NCI-H1105 (cell line): ENCODE measurements around the gene BCR.
A peak's percentile ranks its signal among the peaks of the same experiment; 100 is the strongest.

Experiments
- DNase-seq: peaks from one replicate; lab custom pipeline; 2025; lab: John Stamatoyannopoulos, UW

The BCR gene

GRCh38 chr22:23176645-23177027 lies 3.7 kb upstream of the BCR start:
- DNase-seq, result no peak

DNA sequence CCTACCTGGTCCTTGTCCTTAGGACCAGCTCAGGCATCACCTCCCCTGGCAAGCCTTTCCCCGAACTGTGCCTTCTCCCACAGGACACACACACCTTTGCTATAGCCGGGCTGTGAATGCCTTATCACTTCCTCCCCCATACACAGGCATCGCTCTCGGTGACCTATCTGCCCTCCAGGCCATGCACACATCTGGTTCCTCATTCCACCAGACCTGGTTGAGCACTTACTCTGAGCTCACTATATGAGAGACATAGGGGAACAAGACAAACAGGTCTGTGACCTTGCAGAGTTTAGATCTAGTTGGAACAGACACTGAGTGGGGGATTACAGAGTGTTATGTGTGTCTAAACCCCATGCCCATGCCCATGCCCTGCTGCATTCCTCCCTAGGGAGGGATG lies 3.1 kb upstream of the BCR start:
- no peak for DNase-seq

- peak; percentile 50 for DNase-seq
These were observed 1.6 kb upstream of the BCR start for GRCh38 chr22:23178512-23179254.

GRCh38 chr22:23179381-23180299 lies 669 bp upstream of the BCR start:
- DNase-seq, result no peak

DNA sequence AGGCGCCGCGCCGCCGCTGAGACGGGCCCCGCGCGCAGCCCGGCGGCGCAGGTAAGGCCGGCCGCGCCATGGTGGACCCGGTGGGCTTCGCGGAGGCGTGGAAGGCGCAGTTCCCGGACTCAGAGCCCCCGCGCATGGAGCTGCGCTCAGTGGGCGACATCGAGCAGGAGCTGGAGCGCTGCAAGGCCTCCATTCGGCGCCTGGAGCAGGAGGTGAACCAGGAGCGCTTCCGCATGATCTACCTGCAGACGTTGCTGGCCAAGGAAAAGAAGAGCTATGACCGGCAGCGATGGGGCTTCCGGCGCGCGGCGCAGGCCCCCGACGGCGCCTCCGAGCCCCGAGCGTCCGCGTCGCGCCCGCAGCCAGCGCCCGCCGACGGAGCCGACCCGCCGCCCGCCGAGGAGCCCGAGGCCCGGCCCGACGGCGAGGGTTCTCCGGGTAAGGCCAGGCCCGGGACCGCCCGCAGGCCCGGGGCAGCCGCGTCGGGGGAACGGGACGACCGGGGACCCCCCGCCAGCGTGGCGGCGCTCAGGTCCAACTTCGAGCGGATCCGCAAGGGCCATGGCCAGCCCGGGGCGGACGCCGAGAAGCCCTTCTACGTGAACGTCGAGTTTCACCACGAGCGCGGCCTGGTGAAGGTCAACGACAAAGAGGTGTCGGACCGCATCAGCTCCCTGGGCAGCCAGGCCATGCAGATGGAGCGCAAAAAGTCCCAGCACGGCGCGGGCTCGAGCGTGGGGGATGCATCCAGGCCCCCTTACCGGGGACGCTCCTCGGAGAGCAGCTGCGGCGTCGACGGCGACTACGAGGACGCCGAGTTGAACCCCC lies 798 bp downstream of the BCR start:
- no peak for DNase-seq

- DNase-seq, result no peak
These were observed 1.5 kb downstream of the BCR start for GRCh38 chr22:23181721-23182308.

DNA sequence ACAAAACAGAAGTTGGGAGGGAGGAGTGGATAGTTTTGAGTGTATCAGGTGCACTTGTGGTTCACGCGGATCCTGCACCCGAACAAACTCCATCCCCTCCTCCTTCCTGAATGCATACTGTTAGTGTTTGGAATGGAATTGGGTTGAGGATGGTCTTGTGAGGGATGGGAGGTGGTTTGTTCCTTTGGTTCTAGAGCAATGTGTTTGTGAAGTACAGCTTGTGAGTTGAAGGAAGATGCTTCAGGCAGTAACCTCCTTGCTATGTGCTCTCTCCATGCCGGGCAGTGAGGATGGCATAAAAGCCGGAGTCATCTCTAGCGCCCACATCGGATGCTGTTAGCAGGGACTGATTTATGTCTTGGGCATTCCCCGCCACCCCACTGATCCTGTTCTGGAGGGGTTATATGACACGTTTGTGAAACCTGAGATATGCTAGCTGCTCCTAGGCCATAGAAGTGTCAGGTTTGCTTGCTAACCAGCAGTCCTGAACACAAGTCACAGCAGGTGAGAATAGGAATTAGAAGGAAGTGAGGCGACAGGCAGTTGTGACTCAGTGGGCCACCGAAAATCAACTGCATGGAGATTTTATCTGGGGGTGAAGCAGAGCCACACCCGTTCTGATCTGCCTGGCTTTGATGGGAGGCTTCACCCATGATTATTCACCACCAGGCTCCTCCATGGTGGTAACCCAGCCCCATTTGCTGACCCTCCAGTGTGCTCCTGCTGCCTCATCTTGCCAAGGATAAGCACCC lies 2.2 kb downstream of the BCR start:
- DNase-seq, result peak; percentile 46

GRCh38 chr22:23183061-23183698 lies 2.9 kb downstream of the BCR start:
- DNase-seq, result peak; percentile 27

GRCh38 chr22:23184100-23184763 lies 3.9 kb downstream of the BCR start:
- DNase-seq, result no peak

DNA sequence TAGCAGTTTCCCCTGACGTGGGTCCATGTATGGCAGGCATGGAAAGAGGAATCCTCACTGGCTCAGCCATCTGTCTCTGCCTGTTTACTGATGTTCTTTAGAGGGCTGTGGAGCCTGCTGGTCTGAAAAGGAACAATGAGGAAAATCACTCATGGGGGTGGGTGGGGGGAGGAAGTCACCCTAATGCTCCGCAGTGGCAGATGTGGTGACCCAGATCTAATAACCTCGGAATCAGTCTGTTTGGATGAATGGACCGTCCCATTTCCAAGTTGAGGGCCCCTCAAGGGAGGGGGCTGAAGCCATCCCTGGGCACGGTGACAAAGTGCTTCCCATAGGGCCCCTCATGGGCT lies 4.4 kb downstream of the BCR start:
- DNase-seq, result peak; percentile 16

DNA sequence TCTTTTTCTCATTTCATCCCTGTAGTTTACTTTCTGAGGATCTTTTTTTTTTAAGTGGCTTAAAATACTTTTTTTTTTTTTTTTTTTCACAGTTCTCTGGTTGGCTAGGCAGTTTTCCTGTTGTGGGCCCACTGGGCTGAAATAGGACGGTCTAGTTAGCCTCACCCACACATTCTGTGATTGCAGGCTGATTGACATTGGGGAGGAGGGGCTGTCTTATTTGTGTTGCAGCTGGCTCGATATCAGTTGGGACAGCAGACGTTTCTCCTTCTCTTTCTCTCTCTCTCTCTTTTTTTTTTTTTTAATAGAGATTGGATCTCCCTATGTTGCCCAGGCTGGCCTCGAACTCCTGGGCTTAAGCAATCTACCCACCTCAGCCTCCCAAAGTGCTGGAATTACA lies 6.9 kb downstream of the BCR start:
- DNase-seq, result no peak

- DNase-seq, result no peak
These were observed 7.8 kb downstream of the BCR start for GRCh38 chr22:23187871-23188700.

- DNase-seq, result no peak
These were observed 10.2 kb downstream of the BCR start for GRCh38 chr22:23190526-23190925.

- peak; percentile 77 for DNase-seq
These were observed 11.8 kb downstream of the BCR start for GRCh38 chr22:23192133-23192532.

DNA sequence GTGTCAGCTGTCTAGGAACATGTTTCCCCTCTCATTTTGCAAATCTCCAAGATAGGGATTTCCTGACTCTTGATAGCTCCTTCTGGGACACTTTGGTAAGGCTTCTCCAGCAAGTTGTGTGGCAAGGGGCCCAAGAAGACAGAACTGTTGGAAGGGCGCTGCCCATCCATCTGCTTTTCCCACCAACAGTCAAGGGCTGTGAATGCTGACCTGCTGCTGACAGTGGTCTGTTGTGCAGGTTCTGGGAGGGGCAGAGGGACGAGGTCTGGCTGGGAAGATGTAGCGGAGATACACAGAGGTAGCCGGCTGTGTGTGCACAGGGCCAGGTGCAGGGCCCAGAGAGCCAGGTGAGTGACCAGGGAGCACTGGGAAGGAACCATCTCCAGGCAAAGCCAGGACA lies 12.2 kb downstream of the BCR start:
- no peak for DNase-seq

GRCh38 chr22:23193196-23193827 lies 13.0 kb downstream of the BCR start:
- no peak for DNase-seq

DNA sequence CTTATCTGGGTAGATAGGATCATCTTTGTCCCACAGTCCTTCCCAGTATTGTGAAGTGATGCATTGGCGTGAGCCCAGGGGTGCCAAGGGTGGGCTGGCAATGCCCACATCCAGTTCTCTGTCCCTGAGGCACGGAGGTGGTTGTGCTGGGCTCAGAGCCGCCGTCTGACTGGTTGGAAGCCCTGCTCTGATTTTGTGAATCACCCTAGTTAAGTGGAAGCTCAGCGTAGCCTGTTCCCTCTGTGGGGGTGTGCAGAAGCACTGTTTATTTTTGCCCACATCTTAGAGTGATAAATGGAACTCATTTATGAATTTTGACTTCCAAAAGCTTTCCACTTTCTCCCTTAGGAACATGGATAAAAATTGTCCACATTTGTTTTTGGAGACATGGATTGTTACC lies 13.6 kb downstream of the BCR start:
- no peak for DNase-seq

- DNase-seq, result no peak
These were observed 15.9 kb downstream of the BCR start for GRCh38 chr22:23196165-23196564.

GRCh38 chr22:23197836-23198235 lies 17.5 kb downstream of the BCR start:
- no peak for DNase-seq
